Measurements from ENCODE around the gene LDLRAD4.

The LDLRAD4 gene

GRCh38 chr18:13241893-13242175, 23.3 kb downstream of the LDLRAD4 start:
- H3K14ac ChIP-seq (ENCODE audit: low read length in 2 of 2) = no peak overlapping the region
- DNase-seq = no peak
- H3K4me3 ChIP-seq (ENCODE audit: insufficient read depth in 1 of 2, low read depth in 1 of 2, low read length in 2 of 2) = no peak overlapping the region
- no peaks in the 10 kb centered on the region for H3K4me1 ChIP-seq (ENCODE audit: control insufficient read depth, insufficient read depth, low read depth, low read length)
- H3K9me3 ChIP-seq (ENCODE audit: control insufficient read depth, low read length) = no peaks in the 10 kb centered on the region
- H4K91ac ChIP-seq (ENCODE audit: low read length) = no peak overlapping the region
- no peak overlapping the region for H2AK5ac ChIP-seq (ENCODE audit: low read length, severe bottlenecking)
- H3K27me3 ChIP-seq (ENCODE audit: control insufficient read depth in 1 of 2, insufficient read depth in 1 of 2, low read length in 2 of 2) = peaks cover 0 to 10% of the 10 kb centered on the region in 2 experiments
- H3K4me2 ChIP-seq (ENCODE audit: low read length, poor library complexity, severe bottlenecking) = no peak overlapping the region
- no peak overlapping the region for H2BK5ac ChIP-seq (ENCODE audit: low read depth, low read length, poor library complexity, severe bottlenecking)
- H2AFZ ChIP-seq (ENCODE audit: low read depth, low read length) = no peak overlapping the region
- 94% methylated on average over 13 of the region's 13 CpGs for WGBS
- no peak overlapping the region for H3K9ac ChIP-seq (ENCODE audit: low read length)
- no peaks in the 10 kb centered on the region for H3K79me1 ChIP-seq (replicated peaks; ENCODE audit: low read length, poor library complexity, severe bottlenecking)
- H3K36me3 ChIP-seq (ENCODE audit: control insufficient read depth in 1 of 2, insufficient read depth in 2 of 2, low read depth in 1 of 2, low read length in 2 of 2) = no peaks in the 10 kb centered on the region
- no peak overlapping the region for H2BK15ac ChIP-seq (ENCODE audit: low read depth, poor library complexity, severe bottlenecking)
- H2BK120ac ChIP-seq (ENCODE audit: low read depth, low read length) = no peak overlapping the region
- no peak overlapping the region for H3K4ac ChIP-seq (ENCODE audit: low read depth in 1 of 2, low read length in 2 of 2)
- H4K8ac ChIP-seq (ENCODE audit: low read length) = no peak overlapping the region
- H2BK12ac ChIP-seq (ENCODE audit: low read length in 2 of 2) = no peak overlapping the region
- no peak overlapping the region for H3K23ac ChIP-seq (ENCODE audit: low read length in 2 of 2)
- no peak overlapping the region for H3K27ac ChIP-seq (ENCODE audit: low read length, poor library complexity, severe bottlenecking)
- no peak overlapping the region for H3K18ac ChIP-seq (ENCODE audit: low read depth in 1 of 2, low read length in 2 of 2)

GRCh38 chr18:13242797-13243196, 24.2 kb downstream of the LDLRAD4 start:
- H2AFZ ChIP-seq (ENCODE audit: low read depth, low read length) = no peak overlapping the region
- WGBS = 96% methylated on average over 4 of the region's 5 CpGs
- no peak for DNase-seq

GRCh38 chr18:13243363-13243762, 24.8 kb downstream of the LDLRAD4 start:
- Histone ChIP-seq H3K27me3 (ENCODE audit: control insufficient read depth in 1 of 2, insufficient read depth in 1 of 2, low read length in 2 of 2) (no peaks in the 10 kb centered on the region), H3K9me3 (ENCODE audit: control insufficient read depth, low read length) (no peaks in the 10 kb centered on the region), H4K91ac (ENCODE audit: low read length) (no peak overlapping the region), H3K23ac (ENCODE audit: low read length in 2 of 2) (no peak overlapping the region), H2BK15ac (ENCODE audit: low read depth, poor library complexity, severe bottlenecking) (no peak overlapping the region), H3K9ac (ENCODE audit: low read length) (no peak overlapping the region), H3K18ac (ENCODE audit: low read depth in 1 of 2, low read length in 2 of 2) (no peak overlapping the region), H4K8ac (ENCODE audit: low read length) (no peak overlapping the region), H2AK5ac (ENCODE audit: low read length, severe bottlenecking) (no peak overlapping the region), H2AFZ (ENCODE audit: low read depth, low read length) (no peak overlapping the region), H3K4ac (ENCODE audit: low read depth in 1 of 2, low read length in 2 of 2) (no peak overlapping the region), H3K36me3 (ENCODE audit: control insufficient read depth in 1 of 2, insufficient read depth in 2 of 2, low read depth in 1 of 2, low read length in 2 of 2) (no peaks in the 10 kb centered on the region), H3K4me3 (ENCODE audit: insufficient read depth in 1 of 2, low read depth in 1 of 2, low read length in 2 of 2) (no peak overlapping the region), H3K14ac (ENCODE audit: low read length in 2 of 2) (no peak overlapping the region), H3K27ac (ENCODE audit: low read length, poor library complexity, severe bottlenecking) (no peak overlapping the region), H2BK5ac (ENCODE audit: low read depth, low read length, poor library complexity, severe bottlenecking) (no peak overlapping the region), H3K79me1 (replicated peaks; ENCODE audit: low read length, poor library complexity, severe bottlenecking) (no peaks in the 10 kb centered on the region), H2BK120ac (ENCODE audit: low read depth, low read length) (no peak overlapping the region), H2BK12ac (ENCODE audit: low read length in 2 of 2) (no peak overlapping the region), H3K4me2 (ENCODE audit: low read length, poor library complexity, severe bottlenecking) (no peak overlapping the region), H3K4me1 (ENCODE audit: control insufficient read depth, insufficient read depth, low read depth, low read length) (no peaks in the 10 kb centered on the region)
- no peak for DNase-seq
- WGBS = 83% methylated on average over 9 of the region's 9 CpGs

More at GRCh38 chr18:13242797-13243196, 24.2 kb downstream of the LDLRAD4 start:
- H3K79me1 ChIP-seq (replicated peaks; ENCODE audit: low read length, poor library complexity, severe bottlenecking) = no peaks in the 10 kb centered on the region
- no peak overlapping the region for H2BK15ac ChIP-seq (ENCODE audit: low read depth, poor library complexity, severe bottlenecking)
- no peaks in the 10 kb centered on the region for H3K9me3 ChIP-seq (ENCODE audit: control insufficient read depth, low read length)
- no peak overlapping the region for H3K18ac ChIP-seq (ENCODE audit: low read depth in 1 of 2, low read length in 2 of 2)
- no peak overlapping the region for H3K23ac ChIP-seq (ENCODE audit: low read length in 2 of 2)
- no peak overlapping the region for H2BK12ac ChIP-seq (ENCODE audit: low read length in 2 of 2)
- no peak overlapping the region for H2AK5ac ChIP-seq (ENCODE audit: low read length, severe bottlenecking)
- no peak overlapping the region for H3K9ac ChIP-seq (ENCODE audit: low read length)
- no peak overlapping the region for H4K8ac ChIP-seq (ENCODE audit: low read length)
- no peak overlapping the region for H4K91ac ChIP-seq (ENCODE audit: low read length)
- H3K4me2 ChIP-seq (ENCODE audit: low read length, poor library complexity, severe bottlenecking) = no peak overlapping the region
- H3K14ac ChIP-seq (ENCODE audit: low read length in 2 of 2) = no peak overlapping the region
- peaks cover 0 to 2% of the 10 kb centered on the region in 2 experiments for H3K27me3 ChIP-seq (ENCODE audit: control insufficient read depth in 1 of 2, insufficient read depth in 1 of 2, low read length in 2 of 2)
- H2BK5ac ChIP-seq (ENCODE audit: low read depth, low read length, poor library complexity, severe bottlenecking) = no peak overlapping the region
- no peaks in the 10 kb centered on the region for H3K4me1 ChIP-seq (ENCODE audit: control insufficient read depth, insufficient read depth, low read depth, low read length)
- H3K4me3 ChIP-seq (ENCODE audit: insufficient read depth in 1 of 2, low read depth in 1 of 2, low read length in 2 of 2) = no peak overlapping the region
- no peak overlapping the region for H3K27ac ChIP-seq (ENCODE audit: low read length, poor library complexity, severe bottlenecking)
- H2BK120ac ChIP-seq (ENCODE audit: low read depth, low read length) = no peak overlapping the region
- no peaks in the 10 kb centered on the region for H3K36me3 ChIP-seq (ENCODE audit: control insufficient read depth in 1 of 2, insufficient read depth in 2 of 2, low read depth in 1 of 2, low read length in 2 of 2)
- H3K4ac ChIP-seq (ENCODE audit: low read depth in 1 of 2, low read length in 2 of 2) = no peak overlapping the region

- Histone ChIP-seq H4K8ac (ENCODE audit: low read length) (no peak overlapping the region), H2AK5ac (ENCODE audit: low read length, severe bottlenecking) (no peak overlapping the region), H3K23ac (ENCODE audit: low read length in 2 of 2) (no peak overlapping the region), H2BK120ac (ENCODE audit: low read depth, low read length) (no peak overlapping the region), H3K14ac (ENCODE audit: low read length in 2 of 2) (no peak overlapping the region), H3K4me1 (ENCODE audit: control insufficient read depth, insufficient read depth, low read depth, low read length) (no peaks in the 10 kb centered on the region), H3K36me3 (ENCODE audit: control insufficient read depth in 1 of 2, insufficient read depth in 2 of 2, low read depth in 1 of 2, low read length in 2 of 2) (no peaks in the 10 kb centered on the region), H3K9me3 (ENCODE audit: control insufficient read depth, low read length) (no peaks in the 10 kb centered on the region), H2BK15ac (ENCODE audit: low read depth, poor library complexity, severe bottlenecking) (no peak overlapping the region), H3K27ac (ENCODE audit: low read length, poor library complexity, severe bottlenecking) (no peak overlapping the region), H3K27me3 (ENCODE audit: control insufficient read depth in 1 of 2, insufficient read depth in 1 of 2, low read length in 2 of 2) (no peaks in the 10 kb centered on the region), H2BK5ac (ENCODE audit: low read depth, low read length, poor library complexity, severe bottlenecking) (no peak overlapping the region), H2AFZ (ENCODE audit: low read depth, low read length) (no peak overlapping the region), H3K79me1 (replicated peaks; ENCODE audit: low read length, poor library complexity, severe bottlenecking) (no peaks in the 10 kb centered on the region), H3K4ac (ENCODE audit: low read depth in 1 of 2, low read length in 2 of 2) (no peak overlapping the region), H3K4me2 (ENCODE audit: low read length, poor library complexity, severe bottlenecking) (no peak overlapping the region), H4K91ac (ENCODE audit: low read length) (no peak overlapping the region), H2BK12ac (ENCODE audit: low read length in 2 of 2) (no peak overlapping the region), H3K4me3 (ENCODE audit: insufficient read depth in 1 of 2, low read depth in 1 of 2, low read length in 2 of 2) (no peak overlapping the region), H3K9ac (ENCODE audit: low read length) (no peak overlapping the region), H3K18ac (ENCODE audit: low read depth in 1 of 2, low read length in 2 of 2) (no peak overlapping the region)
- DNase-seq = no peak
- WGBS = 20% methylated on average over 1 of the region's 1 CpG
These were observed 25.6 kb downstream of the LDLRAD4 start for GRCh38 chr18:13244135-13244534.

All from mesenchymal stem cell (in vitro differentiated cells and primary cell).